GM21737 (cell line): ENCODE results near the gene NAP1L5.

Experiments used
- ATAC-seq: cut with Tn5 transposase; IDR thresholded peaks from one replicate; pipeline ENCODE4 v1.9.1; 2021; ENCODE audit warnings: mild to moderate bottlenecking, moderate library complexity; ENCODE audit not compliant: unreplicated experiment

The NAP1L5 gene

GRCh38 chr4:88661739-88662138, 35.9 kb downstream of the NAP1L5 start:
- ATAC-seq = no peak

- no peak for ATAC-seq
Observed at GRCh38 chr4:88660446-88661294, 37.0 kb downstream of the NAP1L5 start.

- no peak for ATAC-seq
Observed at GRCh38 chr4:88659890-88660208, 37.8 kb downstream of the NAP1L5 start.

- ATAC-seq = peak; percentile 88
Observed at GRCh38 chr4:88659055-88659889, 38.4 kb downstream of the NAP1L5 start.

GRCh38 chr4:88655226-88655625, 42.4 kb downstream of the NAP1L5 start:
- no peak for ATAC-seq

GRCh38 chr4:88653371-88653946, 44.2 kb downstream of the NAP1L5 start:
- no peak for ATAC-seq

- ATAC-seq = no peak
Observed at GRCh38 chr4:88649716-88650115, 47.9 kb downstream of the NAP1L5 start.

DNA sequence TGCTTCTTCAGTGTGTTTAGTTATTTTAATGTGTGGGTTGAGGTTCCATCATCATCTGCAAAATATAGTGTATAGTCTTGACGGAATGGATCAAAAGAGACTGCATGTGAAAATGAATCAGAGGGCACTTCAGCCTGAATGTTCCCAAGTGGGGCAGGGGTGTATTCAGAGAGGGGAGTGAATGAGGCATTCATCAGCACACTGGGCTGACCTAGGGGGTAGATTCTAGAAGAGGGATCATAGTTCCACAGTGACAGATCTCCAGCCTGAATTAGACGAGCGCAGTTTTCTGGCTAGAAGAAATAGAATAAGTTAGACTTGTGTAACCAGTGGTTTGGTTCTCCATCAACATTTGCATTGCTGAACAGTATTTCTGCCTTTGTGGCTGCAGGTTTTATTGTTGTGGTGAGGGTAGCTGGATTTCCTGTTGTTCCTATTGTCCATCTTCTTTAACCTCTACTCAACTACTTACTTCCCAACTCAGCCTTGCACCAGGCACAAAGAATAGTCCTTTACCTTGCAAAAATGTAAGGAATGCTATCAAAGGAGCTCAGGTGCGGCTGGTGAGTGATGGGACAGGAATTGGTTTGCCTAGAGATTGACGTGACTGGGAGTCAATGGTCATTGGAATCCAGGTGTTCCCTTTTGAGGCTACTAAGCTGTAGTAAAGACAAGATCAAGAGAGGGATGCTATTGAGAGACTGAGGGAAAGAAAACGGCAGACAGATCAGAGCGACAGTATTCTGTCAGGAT, 50.9 kb downstream of the NAP1L5 start:
- no peak for ATAC-seq

GRCh38 chr4:88645994-88646393, 51.6 kb downstream of the NAP1L5 start:
- no peak for ATAC-seq
